HepG2 (cell line): ENCODE measurements around the gene HES6. TPM values are rescaled to one million over a fixed set of nuclear protein-coding genes. Genes with fewer than 3 reads are reported as not detected.

ENCODE experiments used
- ATAD3A ChIP-seq: sonication (generic); formaldehyde crosslinking; IDR thresholded peaks from 2 replicates; pipeline ENCODE4 v1.4.0; 2020; ENCODE audit warnings: missing genetic modification reagents
- KLF9 ChIP-seq: IDR thresholded peaks from 2 replicates; pipeline ENCODE4 v1.6.1; 2016; ENCODE audit warnings: low read depth
- RBM22 ChIP-seq: fragments of 200-400 bp; formaldehyde crosslinking; optimal IDR thresholded peaks from 2 replicates; pipeline ENCODE3; 2017; ENCODE audit warnings: mild to moderate bottlenecking, low read length, moderate library complexity
- RFX5 ChIP-seq: IDR thresholded peaks from 2 replicates; pipeline ENCODE4 v1.6.1; 2011; ENCODE audit warnings: low read depth, low read length, improper control_type of control experiment
- RNF219 ChIP-seq: sonication (generic); formaldehyde crosslinking; IDR thresholded peaks from 2 replicates; pipeline ENCODE4 v1.5.0; 2020; ENCODE audit warnings: mild to moderate bottlenecking, missing genetic modification reagents
- SRSF9 ChIP-seq: fragments of 200-400 bp; formaldehyde crosslinking; IDR thresholded peaks from 2 replicates; pipeline ENCODE4 v1.6.1; 2018; ENCODE audit warnings: borderline replicate concordance, mild to moderate bottlenecking, low read depth, low read length; ENCODE audit not compliant: insufficient read depth, poor library complexity, severe bottlenecking
- USF2 ChIP-seq, 2 experiments: sonication (generic) in 1 of 2; formaldehyde crosslinking in 1 of 2; IDR thresholded peaks; 2 replicates each; pipeline versions ENCODE4 v1.5.1 to v1.6.1; 2011 to 2020; ENCODE audit warnings: borderline replicate concordance in 1 of 2, low read depth in 1 of 2, low read length in 1 of 2, mild to moderate bottlenecking in 1 of 2, missing genetic modification reagents in 1 of 2, moderate library complexity in 1 of 2
- ZBTB2 ChIP-seq: sonication (generic); formaldehyde crosslinking; IDR thresholded peaks from 2 replicates; pipeline ENCODE4 v1.8.0; 2022; ENCODE audit warnings: low read depth, missing genetic modification reagents
- ZFP36 ChIP-seq: fragments of 150-350 bp; IDR thresholded peaks from 2 replicates; pipeline ENCODE4 v1.6.1; 2018; ENCODE audit warnings: borderline replicate concordance, low read length, low read depth; ENCODE audit not compliant: partially characterized antibody
- ZFP41 ChIP-seq: sonication (generic); formaldehyde crosslinking; IDR thresholded peaks from 2 replicates; pipeline ENCODE4 v1.4.0; 2020; ENCODE audit warnings: mild to moderate bottlenecking, missing genetic modification reagents, borderline replicate concordance
- ZFP91 ChIP-seq: sonication (generic); formaldehyde crosslinking; IDR thresholded peaks from 2 replicates; pipeline ENCODE4 v1.9.0; 2022; ENCODE audit warnings: missing genetic modification reagents, mild to moderate bottlenecking, borderline replicate concordance
- ZHX1 ChIP-seq: sonication (generic); formaldehyde crosslinking; IDR thresholded peaks from 2 replicates; pipeline ENCODE4 v1.8.1; 2022; ENCODE audit warnings: low read depth, mild to moderate bottlenecking, missing genetic modification reagents
- ZMYM2 ChIP-seq: sonication (generic); formaldehyde crosslinking; IDR thresholded peaks from 2 replicates; pipeline ENCODE4 v1.8.0; 2022; ENCODE audit warnings: mild to moderate bottlenecking, missing genetic modification reagents
- ZNF484 ChIP-seq: sonication (generic); formaldehyde crosslinking; IDR thresholded peaks from 2 replicates; pipeline ENCODE4 v1.5.1; 2020; ENCODE audit warnings: mild to moderate bottlenecking, low read depth, missing genetic modification reagents, borderline replicate concordance
- ZSCAN25 ChIP-seq: sonication (generic); formaldehyde crosslinking; IDR thresholded peaks from 2 replicates; pipeline ENCODE4 v1.8.0; 2022; ENCODE audit warnings: mild to moderate bottlenecking, missing genetic modification reagents
- ZSCAN9 ChIP-seq: IDR thresholded peaks from 2 replicates; pipeline ENCODE4 v1.6.1; 2016; ENCODE audit warnings: borderline replicate concordance
- polyA plus RNA-seq, 8 experiments: library from polyadenylated mRNA; depleted of rRNA in 3 of 8; stranded (reverse) in 7 of 8; unstranded in 1 of 8; fragments of >200 nt; fragmentation: Illumina TruSeq in 4 of 8; extraction: Trizol in 4 of 8; gene quantifications; 2 replicates each; pipeline versions ENCODE4 v1.2.1 to v1.2.3, GENCODE V29; 2011 to 2016; ENCODE audit warnings: low read depth in 4 of 8, missing spikeins in 1 of 8, mixed read lengths in 1 of 8; ENCODE audit not compliant: insufficient read depth in 1 of 8
- total RNA-seq, 5 experiments: library from RNA; depleted of rRNA; stranded (reverse); fragments of >200 nt; fragmentation: Illumina TruSeq; extraction: Trizol; gene quantifications; 2 replicates each; pipeline ENCODE4 v1.2.3, GENCODE V29; 2016; ENCODE audit warnings: low read depth in 1 of 5

Gene HES6
- total and polyA plus RNA-seq, 2 of the 13 experiments (the other 11 are each of a cell fraction or from before 2014, with no cell fraction given): 19.5 to 82.8 TPM

- TF ChIP-seq ZHX1 (CRISPR knock-in tag) (0 out of 2 replicates have a peak, but pooled peaks have one; percentile 35), ATAD3A (CRISPR knock-in tag) (0 out of 2 replicates have a peak, but pooled peaks have one; percentile 18), USF2 (IDR thresholded peaks at IDR 0.05; ENCODE audit: low read depth, low read length) (no peak), USF2 (CRISPR knock-in tag; IDR thresholded peaks at IDR 0.05; ENCODE audit: borderline replicate concordance) (0 out of 2 replicates have a peak, but pooled peaks have one; percentile 3), RBM22 (peak; percentile 25), ZNF484 (no peak), ZFP91 (0 out of 2 replicates have a peak, but pooled peaks have one; percentile 13), SRSF9 (no peak), ZFP41 (CRISPR knock-in tag) (0 out of 2 replicates have a peak, but pooled peaks have one; percentile 35), RNF219 (CRISPR knock-in tag) (no peak), ZSCAN25 (CRISPR knock-in tag) (peak; percentile 48; the same call in 1 of the 2 replicates), ZBTB2 (CRISPR knock-in tag) (no peak), ZFP36 (no peak), RFX5 (no peak), KLF9 (no peak), ZSCAN9 (CRISPR knock-in tag) (no peak), ZMYM2 (CRISPR knock-in tag) (no peak)
Observed at GRCh38 chr2:238243496-238244076, 3.7 kb upstream of the HES6 start (continued).
